IMR-90 (cell line): Measurements from ENCODE around the gene RNF112.

Experiments
- CTCF ChIP-seq: conservative IDR thresholded peaks from 2 replicates; pipeline ENCODE4 v1.5.1; 2012; ENCODE audit warnings: mild to moderate bottlenecking, low read depth, low read length, improper control_type of control experiment
- MXI1 ChIP-seq: IDR thresholded peaks from 2 replicates; pipeline ENCODE4 v1.6.1; 2012; ENCODE audit warnings: low read depth, mild to moderate bottlenecking, low read length, moderate library complexity, borderline replicate concordance

- no peak for TF ChIP-seq CTCF
- TF ChIP-seq MXI1 = no peak
Measured at GRCh38 chr17:19365833-19366636, 45.0 kb upstream of the RNF112 start.
